A549 treated with Mapracorat at 1 μM for 4 hours (cell line): ENCODE data around the gene ZNF212. TPM values are rescaled to one million over a fixed set of nuclear protein-coding genes. Genes with fewer than 3 reads are reported as not detected.

ENCODE experiments used
- total RNA-seq: library from RNA; stranded (reverse); fragments of 200-300 nt; extraction: Qiagen RNA extraction; gene quantifications from 5 replicates; pipeline ENCODE4 v1.2.3, GENCODE V29; 2022

The ZNF212 gene
- total RNA-seq = 10.5 to 11.3 TPM (median 10.7 TPM) in 5 replicates

DNA sequence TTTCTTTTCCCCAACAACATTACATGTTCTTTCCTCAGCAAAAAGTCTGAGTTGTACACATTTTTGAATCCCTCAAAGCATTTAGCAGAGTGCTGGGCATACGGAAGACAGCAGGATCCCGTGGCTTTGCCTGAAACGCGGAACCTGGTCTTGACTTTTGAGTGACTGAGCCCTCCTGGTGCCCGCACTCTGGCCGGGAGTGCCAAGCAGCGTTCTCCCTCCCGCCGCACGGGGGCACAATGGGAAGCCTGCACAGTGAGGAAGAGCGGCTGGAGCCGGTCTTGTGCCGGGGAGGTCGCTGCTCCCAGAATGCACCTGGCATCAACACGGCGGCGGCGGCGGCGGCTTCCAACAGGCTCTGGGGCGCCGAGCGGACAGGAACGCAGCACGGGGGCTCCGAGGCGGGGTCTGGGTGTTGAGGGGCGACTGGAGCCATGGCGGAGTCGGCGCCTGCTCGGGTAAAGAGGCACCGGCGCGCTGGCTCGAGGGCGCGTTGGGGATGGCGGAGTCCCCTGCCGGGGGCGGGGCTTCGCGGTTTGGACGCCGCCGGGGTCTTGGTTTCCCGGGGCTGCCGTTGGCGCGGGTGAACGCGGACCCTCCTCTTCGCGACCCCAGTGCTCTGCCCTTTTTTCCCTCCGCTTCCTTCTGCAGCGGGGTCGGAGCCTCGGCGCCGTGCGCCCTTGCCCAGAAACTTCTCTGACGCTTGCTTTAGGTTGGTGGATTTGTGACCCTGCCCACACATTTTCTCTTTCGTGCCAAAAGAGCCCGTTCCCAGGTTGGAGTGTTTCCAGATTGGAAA is at the start of gene ZNF212:
Gene ZNF212 (plus strand): TSS at position 307 of the 799 bp plus-strand sequence. CDS start 128 bp downstream, at position 435.

DNA sequence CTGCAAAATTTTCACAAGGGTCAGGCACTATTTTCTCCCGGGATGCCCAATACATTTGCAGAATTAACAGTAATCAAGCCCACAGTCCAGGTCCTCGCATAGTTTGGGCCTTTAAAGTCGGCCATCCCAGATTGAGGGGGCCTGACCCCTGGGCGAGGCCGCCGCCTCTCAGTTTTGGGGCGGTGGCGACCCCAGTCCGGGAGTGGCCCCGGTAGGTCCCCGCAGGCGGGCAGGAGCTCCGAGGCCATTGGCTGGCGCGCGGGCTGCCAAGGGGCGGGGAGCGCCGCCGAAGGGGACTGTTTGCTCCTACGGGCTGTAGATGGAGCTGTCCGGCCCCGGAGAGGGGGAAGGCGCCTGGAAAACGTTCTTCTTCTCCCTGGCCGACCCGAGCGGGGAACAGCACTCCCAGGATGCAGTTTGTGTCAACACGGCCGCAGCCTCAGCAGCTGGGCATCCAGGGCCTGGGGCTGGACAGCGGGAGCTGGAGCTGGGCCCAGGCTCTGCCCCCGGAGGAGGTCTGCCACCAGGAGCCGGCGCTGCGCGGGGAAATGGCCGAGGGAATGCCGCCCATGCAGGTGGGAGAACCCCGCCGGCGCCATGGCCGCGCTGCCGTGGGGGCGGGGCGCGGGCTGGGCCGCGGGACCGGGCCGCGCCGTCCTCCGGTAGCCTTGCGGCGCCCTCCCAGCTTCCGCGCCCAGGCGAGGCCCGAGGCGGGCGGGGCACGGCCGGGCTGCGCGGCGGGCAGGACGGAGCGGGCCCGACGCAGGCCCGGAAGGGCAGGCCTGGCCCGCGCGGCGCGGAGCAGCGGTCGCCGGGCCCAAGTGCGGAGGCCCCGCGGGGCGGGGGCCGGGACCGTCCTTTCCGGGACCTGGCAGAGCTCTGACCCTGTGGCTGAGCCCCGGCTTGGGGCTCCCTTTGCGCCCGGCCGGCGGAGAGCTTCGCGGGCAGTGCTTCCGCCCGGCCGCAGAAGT is 44.0 kb upstream of the ZNF212 start, which contains the start of gene ZNF282:
Gene ZNF282 (plus strand): TSS at position 367 of the 971 bp plus-strand sequence. CDS start 44 bp downstream, at position 411.

DNA sequence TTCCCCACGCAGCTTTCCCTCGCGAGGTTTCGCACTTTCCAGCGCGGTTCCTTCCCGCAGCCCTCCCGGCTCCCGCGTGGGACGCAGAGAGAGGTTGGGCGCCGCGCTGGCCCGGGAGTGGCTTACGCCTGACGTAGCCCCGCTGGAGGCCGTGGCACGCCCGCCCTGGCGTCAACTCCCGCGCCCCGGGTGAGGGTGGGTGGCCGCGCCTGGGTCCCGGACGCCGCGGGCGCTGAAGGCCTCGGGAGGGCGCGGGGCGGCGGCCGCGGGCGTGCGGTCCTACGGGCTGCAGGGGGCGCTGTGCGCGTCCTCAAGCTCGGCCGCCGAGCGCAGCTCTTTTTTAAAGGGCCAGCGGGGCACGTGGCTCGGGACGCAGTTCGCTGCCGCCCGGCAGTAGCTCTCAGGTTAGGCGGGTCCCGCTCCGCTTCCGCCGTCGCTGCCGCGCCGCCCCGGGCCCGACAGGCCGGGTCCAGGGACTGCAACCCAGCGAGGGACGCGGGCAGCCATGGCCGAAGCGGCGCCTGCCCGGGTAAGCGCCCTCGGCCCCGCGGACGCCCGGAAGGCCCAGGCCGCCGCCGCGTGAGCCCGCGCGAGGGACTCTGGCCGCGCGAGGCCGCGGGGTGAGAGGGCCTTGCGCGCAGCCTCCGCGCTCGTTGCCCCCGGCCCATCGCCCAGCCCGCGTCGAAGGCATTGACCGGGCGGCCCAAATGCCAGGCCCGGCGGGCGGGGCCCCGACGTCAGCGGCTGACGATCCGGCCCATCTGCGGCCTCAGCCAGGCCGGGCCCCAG is 22.6 kb downstream of the ZNF212 start, which contains the start of gene ZNF783:
Gene ZNF783 (plus strand): TSS at position 368 of the 789 bp plus-strand sequence. CDS start 138 bp downstream, at position 506.

Other genes starting within 250 kb of the ZNF212 start
- 163 to 183 TPM (median 176 TPM) in 5 replicates for gene PDIA4, start 211.1 kb upstream of the ZNF212 start, total RNA-seq
- 5.7 to 6.9 TPM (median 6.6 TPM) in 5 replicates for gene ZNF786, start 148.9 kb upstream of the ZNF212 start, total RNA-seq
- 0.94 to 1.6 TPM (median 1.3 TPM) in 5 replicates for gene ZNF425, start 113.3 kb upstream of the ZNF212 start, total RNA-seq
- gene ZNF398, start 92.2 kb upstream of the ZNF212 start, total RNA-seq = 7.9 to 11.2 TPM (median 9.3 TPM) in 5 replicates
- 19.0 to 27.2 TPM (median 24.8 TPM) in 5 replicates for gene ZNF282, start 44.1 kb upstream of the ZNF212 start, total RNA-seq
- 4.9 to 6.7 TPM (median 6.3 TPM) in 5 replicates for gene ZNF783, start 22.5 kb downstream of the ZNF212 start, total RNA-seq
- gene ZNF777, start 221.4 kb downstream of the ZNF212 start, total RNA-seq = 16.0 to 22.0 TPM (median 21.2 TPM) in 5 replicates